GM12874 (cell line): ENCODE results near the gene MOB2.

Source experiments
- TF ChIP-seq, protein P1 (sequence below): IDR thresholded peaks from 2 replicates; pipeline ENCODE4 v1.5.1; 2011; ENCODE audit warnings: low read depth, mild to moderate bottlenecking, control low read depth, low read length, moderate library complexity; ENCODE audit not compliant: insufficient read depth

The MOB2 gene

GRCh38 chr11:1475841-1476240 is 10.7 kb downstream of the MOB2 start:
- TF ChIP-seq, protein P1, sequence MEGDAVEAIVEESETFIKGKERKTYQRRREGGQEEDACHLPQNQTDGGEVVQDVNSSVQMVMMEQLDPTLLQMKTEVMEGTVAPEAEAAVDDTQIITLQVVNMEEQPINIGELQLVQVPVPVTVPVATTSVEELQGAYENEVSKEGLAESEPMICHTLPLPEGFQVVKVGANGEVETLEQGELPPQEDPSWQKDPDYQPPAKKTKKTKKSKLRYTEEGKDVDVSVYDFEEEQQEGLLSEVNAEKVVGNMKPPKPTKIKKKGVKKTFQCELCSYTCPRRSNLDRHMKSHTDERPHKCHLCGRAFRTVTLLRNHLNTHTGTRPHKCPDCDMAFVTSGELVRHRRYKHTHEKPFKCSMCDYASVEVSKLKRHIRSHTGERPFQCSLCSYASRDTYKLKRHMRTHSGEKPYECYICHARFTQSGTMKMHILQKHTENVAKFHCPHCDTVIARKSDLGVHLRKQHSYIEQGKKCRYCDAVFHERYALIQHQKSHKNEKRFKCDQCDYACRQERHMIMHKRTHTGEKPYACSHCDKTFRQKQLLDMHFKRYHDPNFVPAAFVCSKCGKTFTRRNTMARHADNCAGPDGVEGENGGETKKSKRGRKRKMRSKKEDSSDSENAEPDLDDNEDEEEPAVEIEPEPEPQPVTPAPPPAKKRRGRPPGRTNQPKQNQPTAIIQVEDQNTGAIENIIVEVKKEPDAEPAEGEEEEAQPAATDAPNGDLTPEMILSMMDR = no peak

- TF ChIP-seq, protein P1 = no peak
Observed at GRCh38 chr11:1473786-1474185, 12.8 kb downstream of the MOB2 start.

- TF ChIP-seq, protein P1 = no peak
Observed at GRCh38 chr11:1473011-1473628, 13.5 kb downstream of the MOB2 start.

- TF ChIP-seq, protein P1 = no peak
Observed at GRCh38 chr11:1472180-1473005, 14.2 kb downstream of the MOB2 start.

- TF ChIP-seq, protein P1 = no peak
Observed at GRCh38 chr11:1471736-1472135, 14.8 kb downstream of the MOB2 start.

- TF ChIP-seq, protein P1 = no peak
Observed at GRCh38 chr11:1470681-1471611, 15.6 kb downstream of the MOB2 start.
